Osteocyte (in vitro differentiated cells): Measurements from ENCODE around the gene SPX. TPM values are rescaled to one million over a fixed set of nuclear protein-coding genes. Genes with fewer than 3 reads are reported as not detected.

ENCODE experiments used
- DNase-seq: peaks from one replicate; pipeline ENCODE4 v3.0.0; 2021; ENCODE audit warnings: mixed read lengths; ENCODE audit not compliant: unreplicated experiment; ENCODE audit errors: extremely low spot score
- H3K27ac Mint-ChIP-seq: one replicate; pipeline ENCODE4 v1.8.0; 2021; ENCODE audit warnings: mild to moderate bottlenecking, mixed read lengths; ENCODE audit not compliant: unreplicated experiment
- H3K27me3 Mint-ChIP-seq: one replicate; pipeline ENCODE4 v1.8.0; 2021; ENCODE audit warnings: mixed read lengths; ENCODE audit not compliant: unreplicated experiment
- H3K36me3 Mint-ChIP-seq: one replicate; pipeline ENCODE4 v1.8.0; 2021; ENCODE audit warnings: mixed read lengths; ENCODE audit not compliant: unreplicated experiment
- H3K4me1 Mint-ChIP-seq: one replicate; pipeline ENCODE4 v1.8.0; 2021; ENCODE audit warnings: mixed read lengths; ENCODE audit not compliant: unreplicated experiment
- H3K4me3 Mint-ChIP-seq: one replicate; pipeline ENCODE4 v1.8.0; 2021; ENCODE audit warnings: mild to moderate bottlenecking, moderate library complexity, mixed read lengths; ENCODE audit not compliant: unreplicated experiment
- H3K9me3 Mint-ChIP-seq: one replicate; pipeline ENCODE4 v1.8.0; 2021; ENCODE audit warnings: mixed read lengths; ENCODE audit not compliant: unreplicated experiment
- CTCF ChIP-seq: fragments of 200-600 bp; sonication (generic); IDR thresholded peaks from 2 replicates; pipeline ENCODE4 v1.5.0; 2021; ENCODE audit warnings: antibody characterized with exemption, mild to moderate bottlenecking, moderate library complexity
- total RNA-seq: library from RNA; stranded (reverse); gene quantifications from 2 replicates; pipeline ENCODE4 v1.2.1, GENCODE V29; 2021

SPX gene
- total RNA-seq, 1 donor from 2014 or later, result 11.6 TPM

- no peak for DNase-seq
- Mint-ChIP-seq H3K4me1 (peaks cover 8% of the 10 kb centered on the region), H3K27me3 (no peaks in the 10 kb centered on the region), H3K36me3 (no peaks in the 10 kb centered on the region), H3K9me3 (no peaks in the 10 kb centered on the region), H3K27ac (no peak overlapping the region), H3K4me3 (no peak overlapping the region)
- TF ChIP-seq CTCF, result no peak
These were observed 36.8 kb downstream of the SPX start for GRCh38 chr12:21562859-21563258.

- no peaks in the 10 kb centered on the region for H3K9me3 Mint-ChIP-seq
These were observed 40.3 kb downstream of the SPX start for GRCh38 chr12:21566223-21566906.

GRCh38 chr12:21566907-21567394, 40.9 kb downstream of the SPX start:
- TF ChIP-seq CTCF, result no peak
- H3K4me3 Mint-ChIP-seq, result no peak overlapping the region
- no peak overlapping the region for H3K27ac Mint-ChIP-seq
- H3K9me3 Mint-ChIP-seq, result no peaks in the 10 kb centered on the region
- no peaks in the 10 kb centered on the region for H3K4me1 Mint-ChIP-seq
- no peaks in the 10 kb centered on the region for H3K27me3 Mint-ChIP-seq
- no peak for DNase-seq
- H3K36me3 Mint-ChIP-seq, result no peaks in the 10 kb centered on the region

More at GRCh38 chr12:21566223-21566906, 40.3 kb downstream of the SPX start:
- no peak for TF ChIP-seq CTCF
- H3K27me3 Mint-ChIP-seq, result no peaks in the 10 kb centered on the region
- no peak for DNase-seq
- H3K36me3 Mint-ChIP-seq, result no peaks in the 10 kb centered on the region
- H3K4me3 Mint-ChIP-seq, result no peak overlapping the region
- no peak overlapping the region for H3K27ac Mint-ChIP-seq
- no peaks in the 10 kb centered on the region for H3K4me1 Mint-ChIP-seq

DNA sequence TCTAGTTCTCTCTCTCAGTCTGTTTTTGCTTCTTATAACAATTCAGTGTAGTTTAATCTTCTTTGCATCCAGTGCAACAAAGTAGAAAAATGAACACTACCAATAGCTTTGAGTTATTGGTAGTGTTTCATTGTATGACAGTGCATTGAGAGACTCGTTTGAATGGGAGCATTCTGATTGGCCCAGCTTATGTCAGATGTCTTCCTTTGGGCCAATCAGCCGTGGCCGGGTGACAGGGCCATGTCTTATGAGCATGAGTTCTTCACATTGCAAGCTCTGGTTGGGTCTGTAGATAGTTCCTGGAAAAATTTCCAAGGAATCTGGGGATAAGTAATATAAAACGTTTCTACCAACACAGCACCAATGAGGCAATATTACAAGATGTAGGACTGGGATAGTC, 42.0 kb downstream of the SPX start:
- TF ChIP-seq CTCF, result no peak
- Mint-ChIP-seq H3K27ac (no peak overlapping the region), H3K36me3 (no peaks in the 10 kb centered on the region), H3K4me3 (no peak overlapping the region), H3K27me3 (no peaks in the 10 kb centered on the region), H3K9me3 (no peaks in the 10 kb centered on the region), H3K4me1 (no peaks in the 10 kb centered on the region)
- no peak for DNase-seq

- no peak for TF ChIP-seq CTCF
- Mint-ChIP-seq H3K4me1 (no peaks in the 10 kb centered on the region), H3K27ac (no peak overlapping the region), H3K27me3 (peaks cover 4% of the 10 kb centered on the region), H3K4me3 (no peak overlapping the region), H3K36me3 (no peaks in the 10 kb centered on the region), H3K9me3 (no peaks in the 10 kb centered on the region)
- no peak for DNase-seq
These were observed 45.0 kb downstream of the SPX start for GRCh38 chr12:21571046-21571445.
